Brain microvascular endothelial cell (primary cell): ENCODE measurements around the gene CARD16.

Source experiments
- DNase-seq: peaks from one replicate; pipeline ENCODE4 v3.0.0-alpha.2; 2020
- H3K27ac ChIP-seq: fragments of 250-450 bp; sonication (Bioruptor Pico); 2 replicates; pipeline ENCODE4 v1.5.1; 2020; ENCODE audit warnings: mild to moderate bottlenecking, moderate library complexity
- H3K27me3 ChIP-seq: fragments of 250-450 bp; sonication (Bioruptor Pico); replicated peaks from 2 replicates; pipeline ENCODE4 v1.5.1; 2020; ENCODE audit warnings: mild to moderate bottlenecking
- H3K36me3 ChIP-seq: fragments of 250-450 bp; sonication (Bioruptor Pico); replicated peaks from 2 replicates; pipeline ENCODE4 v1.5.1; 2020; ENCODE audit warnings: mild to moderate bottlenecking
- H3K4me3 ChIP-seq: 2 replicates; pipeline ENCODE4 v1.5.1; 2011; ENCODE audit warnings: low read depth, mild to moderate bottlenecking, control low read depth, low read length, moderate library complexity
- in situ Hi-C: cut with HindIII; loops from 2 replicates; pipeline ENCODE4 v1.10.0; 2017; ENCODE audit warnings: low sequenced_read_pairs, low pct_ligation_motif_present
- TF ChIP-seq, protein P1 (sequence below): IDR thresholded peaks from 2 replicates; pipeline ENCODE4 v1.5.1; 2011; ENCODE audit warnings: low read depth, mild to moderate bottlenecking, moderate library complexity, low read length, control low read depth, inconsistent platforms; ENCODE audit errors: missing control alignments

CARD16 gene

DNA sequence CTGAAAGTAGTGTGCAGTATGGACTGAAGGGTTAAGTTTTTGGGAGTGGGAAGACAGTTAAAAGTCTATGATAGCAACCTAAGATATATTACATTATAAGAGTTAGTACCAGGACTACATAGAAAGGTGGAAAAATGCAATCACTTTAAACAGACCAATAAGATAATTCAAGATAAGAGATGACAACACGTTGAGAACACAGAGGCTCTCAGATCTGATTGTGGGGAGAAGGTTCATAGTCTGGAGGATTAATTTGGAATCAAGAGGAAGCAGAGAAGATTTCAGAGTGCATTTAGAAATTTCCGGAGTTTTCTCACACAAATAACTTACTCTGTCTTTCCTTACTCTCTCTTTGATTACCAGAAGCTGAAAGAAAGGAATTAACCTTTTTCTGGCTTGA is 22.6 kb downstream of the CARD16 start:
- no peaks in the 10 kb centered on the region for H3K36me3 ChIP-seq
- in situ Hi-C loops: no loop called here
- DNase-seq: no peak
- TF ChIP-seq, protein P1, sequence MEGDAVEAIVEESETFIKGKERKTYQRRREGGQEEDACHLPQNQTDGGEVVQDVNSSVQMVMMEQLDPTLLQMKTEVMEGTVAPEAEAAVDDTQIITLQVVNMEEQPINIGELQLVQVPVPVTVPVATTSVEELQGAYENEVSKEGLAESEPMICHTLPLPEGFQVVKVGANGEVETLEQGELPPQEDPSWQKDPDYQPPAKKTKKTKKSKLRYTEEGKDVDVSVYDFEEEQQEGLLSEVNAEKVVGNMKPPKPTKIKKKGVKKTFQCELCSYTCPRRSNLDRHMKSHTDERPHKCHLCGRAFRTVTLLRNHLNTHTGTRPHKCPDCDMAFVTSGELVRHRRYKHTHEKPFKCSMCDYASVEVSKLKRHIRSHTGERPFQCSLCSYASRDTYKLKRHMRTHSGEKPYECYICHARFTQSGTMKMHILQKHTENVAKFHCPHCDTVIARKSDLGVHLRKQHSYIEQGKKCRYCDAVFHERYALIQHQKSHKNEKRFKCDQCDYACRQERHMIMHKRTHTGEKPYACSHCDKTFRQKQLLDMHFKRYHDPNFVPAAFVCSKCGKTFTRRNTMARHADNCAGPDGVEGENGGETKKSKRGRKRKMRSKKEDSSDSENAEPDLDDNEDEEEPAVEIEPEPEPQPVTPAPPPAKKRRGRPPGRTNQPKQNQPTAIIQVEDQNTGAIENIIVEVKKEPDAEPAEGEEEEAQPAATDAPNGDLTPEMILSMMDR: no peak
- H3K27me3 ChIP-seq: no peaks in the 10 kb centered on the region
- H3K27ac ChIP-seq: no peak overlapping the region
- H3K4me3 ChIP-seq: no peak overlapping the region

- no peaks in the 10 kb centered on the region for H3K27me3 ChIP-seq
- no peaks in the 10 kb centered on the region for H3K36me3 ChIP-seq
- H3K4me3 ChIP-seq: no peak overlapping the region
- in situ Hi-C loops: no loop called here
- no peak overlapping the region for H3K27ac ChIP-seq
- TF ChIP-seq, protein P1: no peak
- DNase-seq: no peak
These were observed 37.7 kb downstream of the CARD16 start for GRCh38 chr11:105007463-105007862.

GRCh38 chr11:105005451-105005845 is 39.7 kb downstream of the CARD16 start:
- H3K27ac ChIP-seq: no peak overlapping the region
- H3K4me3 ChIP-seq: no peak overlapping the region
- TF ChIP-seq, protein P1: no peak
- H3K36me3 ChIP-seq: no peaks in the 10 kb centered on the region
- in situ Hi-C loops: no loop called here
- H3K27me3 ChIP-seq: no peaks in the 10 kb centered on the region
- DNase-seq: no peak

- peak; percentile 5 for DNase-seq
These were observed 41.1 kb downstream of the CARD16 start for GRCh38 chr11:105004021-105004420.

DNA sequence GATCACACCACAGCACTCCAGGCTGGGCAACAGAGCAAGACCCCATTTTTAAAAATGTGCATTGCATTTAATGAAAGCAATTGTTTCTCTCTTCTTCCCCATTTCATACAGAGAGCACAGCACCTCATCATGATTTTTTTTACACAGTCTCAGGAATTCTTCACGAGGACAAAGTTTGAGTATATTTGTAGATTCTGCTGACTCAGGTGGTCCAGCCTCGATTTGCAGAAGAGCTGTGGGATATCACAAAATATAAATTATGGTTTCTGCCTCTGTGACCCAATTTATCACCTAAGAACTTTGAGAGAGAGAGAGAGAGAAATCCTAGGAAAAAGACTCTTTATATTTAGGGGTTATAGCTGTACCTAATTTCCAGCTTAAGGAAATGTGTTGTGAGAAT is 42.0 kb downstream of the CARD16 start:
- no peaks in the 10 kb centered on the region for H3K27me3 ChIP-seq
- TF ChIP-seq, protein P1: no peak
- H3K4me3 ChIP-seq: no peak overlapping the region
- no peak for DNase-seq
- in situ Hi-C loops: no loop called here
- no peaks in the 10 kb centered on the region for H3K36me3 ChIP-seq
- no peak overlapping the region for H3K27ac ChIP-seq

More at GRCh38 chr11:105004021-105004420, 41.1 kb downstream of the CARD16 start:
- Histone ChIP-seq H3K36me3 (no peaks in the 10 kb centered on the region), H3K27me3 (no peaks in the 10 kb centered on the region), H3K4me3 (no peak overlapping the region), H3K27ac (no peak overlapping the region)
- TF ChIP-seq, protein P1: no peak
- in situ Hi-C loops: no loop called here

DNA sequence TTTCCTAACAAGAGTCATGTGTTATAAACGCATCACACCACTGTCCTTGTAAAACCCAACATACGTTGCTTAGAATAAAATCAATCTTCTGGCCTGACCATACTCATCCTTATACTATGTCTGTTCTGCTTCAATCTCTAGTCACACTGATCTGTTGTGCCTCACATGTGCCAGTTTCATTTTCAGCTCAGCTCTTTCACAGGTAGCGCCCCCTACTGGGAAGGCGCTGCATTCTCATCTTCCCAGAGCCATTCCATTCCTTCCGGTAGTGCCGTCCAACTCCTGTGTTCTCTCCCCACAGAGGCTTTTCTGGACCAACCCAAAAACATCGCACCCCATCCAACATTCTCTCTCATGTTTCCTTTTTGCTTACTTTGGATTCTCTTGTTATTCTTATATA is 44.3 kb downstream of the CARD16 start:
- TF ChIP-seq, protein P1: peak; percentile 63
- Histone ChIP-seq H3K27ac (no peak overlapping the region), H3K4me3 (no peak overlapping the region), H3K27me3 (no peaks in the 10 kb centered on the region), H3K36me3 (no peaks in the 10 kb centered on the region)
- DNase-seq: no peak
- in situ Hi-C loops: no loop called here
